Endothelial cell (in vitro differentiated cells): ENCODE results near the gene CTDSPL2. TPM values are rescaled to one million over a fixed set of nuclear protein-coding genes. Genes with fewer than 3 reads are reported as not detected.

Source experiments
- DNase-seq: peaks from one replicate; pipeline ENCODE4 v3.0.0; 2021; ENCODE audit warnings: low spot score
- H3K27ac Mint-ChIP-seq: one replicate; pipeline ENCODE4 v1.8.0; 2021; ENCODE audit warnings: mixed read lengths, inconsistent platforms; ENCODE audit not compliant: unreplicated experiment
- H3K27me3 Mint-ChIP-seq: one replicate; pipeline ENCODE4 v1.8.0; 2021; ENCODE audit warnings: mild to moderate bottlenecking, moderate library complexity, mixed read lengths, inconsistent platforms; ENCODE audit not compliant: unreplicated experiment
- H3K36me3 Mint-ChIP-seq: one replicate; pipeline ENCODE4 v1.8.0; 2021; ENCODE audit warnings: mild to moderate bottlenecking, low read depth, mixed read lengths, inconsistent platforms; ENCODE audit not compliant: unreplicated experiment
- H3K4me1 Mint-ChIP-seq: one replicate; pipeline ENCODE4 v1.8.0; 2021; ENCODE audit warnings: mild to moderate bottlenecking, mixed read lengths, inconsistent platforms; ENCODE audit not compliant: unreplicated experiment
- H3K4me3 Mint-ChIP-seq: one replicate; pipeline ENCODE4 v1.8.0; 2021; ENCODE audit warnings: mild to moderate bottlenecking, mixed read lengths, inconsistent platforms; ENCODE audit not compliant: unreplicated experiment
- H3K9me3 Mint-ChIP-seq: one replicate; pipeline ENCODE4 v1.8.0; 2021; ENCODE audit warnings: mixed read lengths, inconsistent platforms; ENCODE audit not compliant: unreplicated experiment
- total RNA-seq: library from RNA; stranded (reverse); fragmentation: NEBNext Ultra II Directional; extraction: Animal tissue kit (Norgen Biotek cat#: 25700); gene quantifications from one replicate; pipeline ENCODE4 v1.2.1, GENCODE V29; 2021; ENCODE audit not compliant: unreplicated experiment
- TF ChIP-seq, protein P1 (sequence below): fragments of 200-600 bp; sonication (generic); IDR thresholded peaks from one replicate; pipeline ENCODE4 v1.5.0; 2021; ENCODE audit warnings: antibody characterized with exemption; ENCODE audit not compliant: unreplicated experiment

The CTDSPL2 gene
- total RNA-seq, 1 donor from 2014 or later, result 40.9 TPM

DNA sequence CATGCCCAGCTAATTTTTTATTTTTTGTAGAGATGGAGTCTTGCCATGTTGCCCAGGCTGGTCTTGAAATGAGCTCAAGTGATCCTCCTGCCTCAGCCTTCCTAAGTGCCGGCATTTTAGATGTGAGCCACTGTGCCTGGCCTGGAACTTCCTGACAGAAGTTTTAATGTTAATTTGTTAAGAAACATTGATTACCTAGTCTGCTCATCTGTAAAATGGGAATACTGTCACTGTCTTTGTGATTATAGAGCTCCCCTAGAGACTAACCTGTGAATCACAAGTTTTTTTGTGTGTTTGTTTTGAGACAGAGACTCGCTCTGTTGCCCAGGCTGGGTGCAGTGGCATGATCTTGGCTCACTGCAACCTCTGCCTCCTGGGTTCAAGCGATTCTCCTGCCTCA lies 105.3 kb downstream of the CTDSPL2 start:
- Mint-ChIP-seq H3K9me3 (no peaks in the 10 kb centered on the region), H3K4me1 (peaks cover 4% of the 10 kb centered on the region)
- no peak for DNase-seq

DNA sequence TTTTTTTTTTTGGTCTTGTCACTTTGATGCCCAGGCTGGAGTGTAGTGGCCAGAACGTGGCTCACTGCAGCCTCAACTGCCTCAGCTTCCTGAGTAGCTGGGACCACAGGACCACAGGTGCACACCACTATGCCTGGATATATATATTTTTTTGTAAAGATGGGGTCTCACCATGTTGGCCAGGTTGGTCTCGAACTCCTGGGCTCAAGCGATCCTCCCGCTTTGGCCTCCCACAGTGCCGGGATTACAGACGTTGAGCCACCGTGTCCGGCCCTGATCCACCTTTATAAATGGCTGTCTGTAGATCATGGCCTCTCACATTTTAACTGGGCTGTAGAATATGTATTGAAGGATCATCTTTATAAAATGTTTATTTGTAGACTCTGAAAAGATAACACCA lies 107.7 kb downstream of the CTDSPL2 start:
- no peak for DNase-seq
- H3K9me3 Mint-ChIP-seq, result no peaks in the 10 kb centered on the region
- TF ChIP-seq, protein P1, sequence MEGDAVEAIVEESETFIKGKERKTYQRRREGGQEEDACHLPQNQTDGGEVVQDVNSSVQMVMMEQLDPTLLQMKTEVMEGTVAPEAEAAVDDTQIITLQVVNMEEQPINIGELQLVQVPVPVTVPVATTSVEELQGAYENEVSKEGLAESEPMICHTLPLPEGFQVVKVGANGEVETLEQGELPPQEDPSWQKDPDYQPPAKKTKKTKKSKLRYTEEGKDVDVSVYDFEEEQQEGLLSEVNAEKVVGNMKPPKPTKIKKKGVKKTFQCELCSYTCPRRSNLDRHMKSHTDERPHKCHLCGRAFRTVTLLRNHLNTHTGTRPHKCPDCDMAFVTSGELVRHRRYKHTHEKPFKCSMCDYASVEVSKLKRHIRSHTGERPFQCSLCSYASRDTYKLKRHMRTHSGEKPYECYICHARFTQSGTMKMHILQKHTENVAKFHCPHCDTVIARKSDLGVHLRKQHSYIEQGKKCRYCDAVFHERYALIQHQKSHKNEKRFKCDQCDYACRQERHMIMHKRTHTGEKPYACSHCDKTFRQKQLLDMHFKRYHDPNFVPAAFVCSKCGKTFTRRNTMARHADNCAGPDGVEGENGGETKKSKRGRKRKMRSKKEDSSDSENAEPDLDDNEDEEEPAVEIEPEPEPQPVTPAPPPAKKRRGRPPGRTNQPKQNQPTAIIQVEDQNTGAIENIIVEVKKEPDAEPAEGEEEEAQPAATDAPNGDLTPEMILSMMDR, result no peak
- peaks cover 8% of the 10 kb centered on the region for H3K36me3 Mint-ChIP-seq
- H3K4me1 Mint-ChIP-seq, result peaks cover 12% of the 10 kb centered on the region
- peak overlapping the region; percentile 32 for H3K27ac Mint-ChIP-seq
- peaks cover 3% of the 10 kb centered on the region for H3K27me3 Mint-ChIP-seq
- H3K4me3 Mint-ChIP-seq, result peak overlapping the region; percentile 82

More for the DNA sequence above, 105.3 kb downstream of the CTDSPL2 start:
- Mint-ChIP-seq H3K27ac (no peak overlapping the region), H3K36me3 (peaks cover 3% of the 10 kb centered on the region), H3K27me3 (peaks cover 4% of the 10 kb centered on the region), H3K4me3 (no peak overlapping the region)
- TF ChIP-seq, protein P1, result no peak

DNA sequence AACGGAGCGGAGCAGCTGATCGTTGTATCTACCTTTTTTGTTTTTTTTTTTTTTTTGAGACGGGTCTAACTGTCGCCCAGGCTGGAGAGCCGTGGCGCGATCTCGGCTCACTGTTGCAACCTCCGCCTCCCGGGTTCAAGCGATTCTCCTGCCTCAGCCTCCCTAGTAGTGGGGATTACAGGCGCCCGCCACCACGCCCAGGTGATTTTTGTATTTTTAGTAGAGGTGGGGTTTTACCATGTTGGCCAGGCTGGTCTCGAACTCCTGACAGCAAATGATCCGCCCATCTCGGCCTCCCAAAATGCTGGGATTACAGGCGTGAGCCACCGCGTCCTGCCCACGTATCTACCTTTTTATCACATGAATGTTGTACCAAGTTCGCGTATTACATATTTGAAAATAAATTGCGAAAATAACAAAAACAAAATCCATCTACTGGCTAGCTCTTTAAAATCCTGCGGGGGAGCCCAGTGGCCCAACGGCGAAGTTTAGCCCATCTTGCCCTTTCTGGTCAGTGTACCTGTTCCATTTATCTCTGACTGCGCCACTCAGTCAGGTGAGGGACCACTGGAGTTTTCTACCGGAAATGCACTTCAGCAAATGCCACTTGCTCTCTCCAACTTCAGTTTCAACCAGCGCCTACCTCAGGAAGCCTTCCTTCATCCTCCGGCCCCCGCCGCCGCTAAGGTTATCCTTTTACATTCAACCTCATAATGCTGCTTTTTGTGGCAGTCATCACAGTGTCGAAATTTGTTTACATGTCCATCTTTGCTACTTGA lies 108.3 kb downstream of the CTDSPL2 start:
- H3K9me3 Mint-ChIP-seq, result no peaks in the 10 kb centered on the region
- peak; percentile 22 for DNase-seq
- H3K4me3 Mint-ChIP-seq, result peak overlapping the region; percentile 93
- peaks cover 8% of the 10 kb centered on the region for H3K36me3 Mint-ChIP-seq
- TF ChIP-seq, protein P1, result no peak
- H3K27ac Mint-ChIP-seq, result peak overlapping the region; percentile 86
- peaks cover 3% of the 10 kb centered on the region for H3K27me3 Mint-ChIP-seq
- peaks cover 12% of the 10 kb centered on the region for H3K4me1 Mint-ChIP-seq

DNA sequence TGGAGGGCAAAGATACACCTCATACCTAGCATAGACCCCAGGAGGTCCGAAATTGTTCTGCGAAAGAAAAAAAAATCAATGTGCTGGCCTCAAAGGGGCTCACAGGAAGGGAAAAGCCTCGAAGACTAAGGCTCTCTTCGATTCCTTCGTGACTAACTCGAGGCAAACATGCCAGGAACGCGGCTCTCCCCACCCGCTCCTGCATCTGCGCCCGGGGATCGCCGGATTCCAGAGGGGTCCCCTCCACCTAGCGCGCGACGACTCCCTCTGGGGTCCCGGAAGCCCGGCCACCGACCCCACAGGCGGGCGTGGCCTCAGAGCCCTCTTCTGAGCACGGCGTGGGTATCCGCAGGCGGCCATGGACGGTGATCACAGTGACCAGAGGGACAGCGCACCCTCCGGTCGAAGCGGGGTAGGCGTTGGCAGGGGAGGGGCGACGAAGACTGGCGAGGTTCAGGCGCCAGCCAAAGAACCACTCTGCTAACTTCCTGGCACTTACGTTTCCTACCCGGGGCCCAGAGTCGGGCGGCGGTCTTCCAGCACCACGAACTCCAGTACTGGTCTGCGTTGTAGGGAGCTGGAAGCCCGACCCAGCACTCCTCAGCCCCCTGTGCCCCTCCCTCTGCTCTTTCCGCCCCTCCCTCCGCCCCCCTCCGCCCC lies 109.0 kb downstream of the CTDSPL2 start:
- Mint-ChIP-seq H3K4me1 (peaks cover 12% of the 10 kb centered on the region), H3K9me3 (no peaks in the 10 kb centered on the region), H3K4me3 (peak overlapping the region; percentile 93), H3K36me3 (peaks cover 8% of the 10 kb centered on the region), H3K27ac (peak overlapping the region; percentile 86), H3K27me3 (peaks cover 3% of the 10 kb centered on the region)
- DNase-seq, result peak; percentile 79
- TF ChIP-seq, protein P1, result no peak
